Measurements from ENCODE around the gene EIF4E1B. TPM values are rescaled to one million over a fixed set of nuclear protein-coding genes. Genes with fewer than 3 reads are reported as not detected.

EIF4E1B gene
- total RNA-seq, 4 donors from 2014 or later = not detected

GRCh38 chr5:176652136-176652535, 21.7 kb downstream of the EIF4E1B start:
- no peak for TF ChIP-seq POLR2A (IDR thresholded peaks at IDR 0.05)
- no peak for TF ChIP-seq CTCF (IDR thresholded peaks at IDR 0.05)
- intact Hi-C loops (cut with DNase I; ENCODE audit: low total_unique reads) = no loop called here
- 68 to 87% methylated on average over 8 of the region's 8 CpGs for WGBS, 2 donors
- no peak overlapping the region for H3K4me3 ChIP-seq (ENCODE audit: low read depth, poor library complexity, severe bottlenecking)
- no peak for DNase-seq (ENCODE audit: low spot score in 2 of 2)

GRCh38 chr5:176653401-176654385, 23.2 kb downstream of the EIF4E1B start:
- intact Hi-C loops (cut with DNase I; ENCODE audit: low total_unique reads) = no loop called here
- 54 to 63% methylated on average over 15 to 18 of the region's 18 CpGs for WGBS, 2 donors
- TF ChIP-seq CTCF (IDR thresholded peaks at IDR 0.05) (no peak), POLR2A (IDR thresholded peaks at IDR 0.05) (no peak)
- no peak for DNase-seq (ENCODE audit: low spot score in 2 of 2)
- no peak overlapping the region for H3K4me3 ChIP-seq (ENCODE audit: low read depth, poor library complexity, severe bottlenecking)

GRCh38 chr5:176654856-176655255, 24.4 kb downstream of the EIF4E1B start:
- no peak for DNase-seq (ENCODE audit: low spot score in 2 of 2)
- intact Hi-C loops (cut with DNase I; ENCODE audit: low total_unique reads) = no loop called here
- WGBS, 2 donors = 80 to 88% methylated on average over 14 of the region's 14 CpGs
- no peak overlapping the region for H3K4me3 ChIP-seq (ENCODE audit: low read depth, poor library complexity, severe bottlenecking)
- TF ChIP-seq POLR2A (IDR thresholded peaks at IDR 0.05) = no peak
- no peak for TF ChIP-seq CTCF (IDR thresholded peaks at IDR 0.05)

- WGBS, 2 donors = 88 to 91% methylated on average over 5 to 13 of the region's 13 CpGs
- DNase-seq (ENCODE audit: low spot score in 2 of 2) = no peak
- intact Hi-C loops (cut with DNase I; ENCODE audit: low total_unique reads) = no loop called here
- H3K4me3 ChIP-seq (ENCODE audit: low read depth, poor library complexity, severe bottlenecking) = no peak overlapping the region
- TF ChIP-seq POLR2A (IDR thresholded peaks at IDR 0.05) = no peak
- no peak for TF ChIP-seq CTCF (IDR thresholded peaks at IDR 0.05)
Observed at GRCh38 chr5:176656467-176656990, 26.1 kb downstream of the EIF4E1B start.

GRCh38 chr5:176658007-176658599, 27.6 kb downstream of the EIF4E1B start:
- no peak for TF ChIP-seq CTCF (IDR thresholded peaks at IDR 0.05)
- no peak for TF ChIP-seq POLR2A (IDR thresholded peaks at IDR 0.05)
- DNase-seq (ENCODE audit: low spot score in 2 of 2) = peak; percentile 55 to 92
- WGBS, 2 donors = 38 to 45% methylated on average over 14 of the region's 14 CpGs
- intact Hi-C loops (cut with DNase I; ENCODE audit: low total_unique reads) = no loop called here
- no peak overlapping the region for H3K4me3 ChIP-seq (ENCODE audit: low read depth, poor library complexity, severe bottlenecking)

Measured in lower leg skin (tissue), 4 donors.